HepG2 (cell line): ENCODE data around the gene SEPTIN2. TPM values are rescaled to one million over a fixed set of nuclear protein-coding genes. Genes with fewer than 3 reads are reported as not detected.

Experiments used
- ETV5 ChIP-seq: IDR thresholded peaks from 2 replicates; pipeline ENCODE4 v1.6.1; 2018; ENCODE audit warnings: missing biosample characterization, missing genetic modification reagents, inconsistent platforms, borderline replicate concordance
- GPN1 ChIP-seq: sonication (generic); formaldehyde crosslinking; IDR thresholded peaks from 2 replicates; pipeline ENCODE4 v1.5.1; 2020; ENCODE audit warnings: missing genetic modification reagents, borderline replicate concordance
- HNRNPH1 ChIP-seq: fragments of 200-400 bp; formaldehyde crosslinking; optimal IDR thresholded peaks from 2 replicates; pipeline ENCODE3; 2017; ENCODE audit warnings: mild to moderate bottlenecking, low read depth, low read length
- ISL2 ChIP-seq: sonication (generic); formaldehyde crosslinking; IDR thresholded peaks from 2 replicates; pipeline ENCODE4 v1.5.0; 2020; ENCODE audit warnings: missing genetic modification reagents
- JUN ChIP-seq: sonication (generic); formaldehyde crosslinking; IDR thresholded peaks from 2 replicates; pipeline ENCODE4 v1.4.0; 2020; ENCODE audit warnings: mild to moderate bottlenecking, missing genetic modification reagents
- PRDM15 ChIP-seq: sonication (generic); formaldehyde crosslinking; IDR thresholded peaks from 2 replicates; pipeline ENCODE4 v1.4.0; 2020; ENCODE audit warnings: missing genetic modification reagents
- RARG ChIP-seq: sonication (generic); formaldehyde crosslinking; IDR thresholded peaks from 2 replicates; pipeline ENCODE4 v1.4.0; 2020; ENCODE audit warnings: low read depth, mild to moderate bottlenecking, missing genetic modification reagents
- RBM22 ChIP-seq: fragments of 200-400 bp; formaldehyde crosslinking; optimal IDR thresholded peaks from 2 replicates; pipeline ENCODE3; 2017; ENCODE audit warnings: mild to moderate bottlenecking, low read length, moderate library complexity
- SAFB2 ChIP-seq: sonication (generic); formaldehyde crosslinking; IDR thresholded peaks from 2 replicates; pipeline ENCODE4 v1.5.1; 2020; ENCODE audit warnings: missing genetic modification reagents, low read depth, mild to moderate bottlenecking, borderline replicate concordance
- ZBTB20 ChIP-seq: sonication (generic); formaldehyde crosslinking; IDR thresholded peaks from 2 replicates; pipeline ENCODE4 v1.8.1; 2023; ENCODE audit warnings: missing genetic modification reagents, low read depth, mild to moderate bottlenecking, borderline replicate concordance
- ZBTB3 ChIP-seq: sonication (generic); formaldehyde crosslinking; IDR thresholded peaks from 2 replicates; pipeline ENCODE4 v1.4.0; 2020; ENCODE audit warnings: low read depth, mild to moderate bottlenecking, moderate library complexity, missing genetic modification reagents, borderline replicate concordance
- ZFP37 ChIP-seq: sonication (generic); formaldehyde crosslinking; IDR thresholded peaks from 2 replicates; pipeline ENCODE4 v1.4.0; 2020; ENCODE audit warnings: missing genetic modification reagents, borderline replicate concordance
- ZKSCAN5 ChIP-seq: sonication (generic); formaldehyde crosslinking; IDR thresholded peaks from 2 replicates; pipeline ENCODE4 v1.5.1; 2020; ENCODE audit warnings: mild to moderate bottlenecking, missing genetic modification reagents
- ZMYM2 ChIP-seq: sonication (generic); formaldehyde crosslinking; IDR thresholded peaks from 2 replicates; pipeline ENCODE4 v1.8.0; 2022; ENCODE audit warnings: mild to moderate bottlenecking, missing genetic modification reagents
- ZNF430 ChIP-seq: sonication (generic); formaldehyde crosslinking; IDR thresholded peaks from 2 replicates; pipeline ENCODE4 v1.9.0; 2021; ENCODE audit warnings: mild to moderate bottlenecking, missing genetic modification reagents
- ZNF468 ChIP-seq: sonication (generic); formaldehyde crosslinking; IDR thresholded peaks from 2 replicates; pipeline ENCODE4 v1.8.0; 2022; ENCODE audit warnings: mild to moderate bottlenecking, moderate library complexity, missing genetic modification reagents
- ZNF501 ChIP-seq: sonication (generic); formaldehyde crosslinking; IDR thresholded peaks from 2 replicates; pipeline ENCODE4 v1.5.1; 2020; ENCODE audit warnings: mild to moderate bottlenecking, moderate library complexity, missing genetic modification reagents
- ZNF546 ChIP-seq: sonication (generic); formaldehyde crosslinking; conservative IDR thresholded peaks from 2 replicates; pipeline ENCODE4 v1.8.1; 2023; ENCODE audit warnings: mild to moderate bottlenecking, missing genetic modification reagents
- polyA plus RNA-seq, 8 experiments: library from polyadenylated mRNA; depleted of rRNA in 3 of 8; stranded (reverse) in 7 of 8; unstranded in 1 of 8; fragments of >200 nt; fragmentation: Illumina TruSeq in 4 of 8; extraction: Trizol in 4 of 8; gene quantifications; 2 replicates each; pipeline versions ENCODE4 v1.2.1 to v1.2.3, GENCODE V29; 2011 to 2016; ENCODE audit warnings: low read depth in 4 of 8, missing spikeins in 1 of 8, mixed read lengths in 1 of 8; ENCODE audit not compliant: insufficient read depth in 1 of 8
- total RNA-seq, 5 experiments: library from RNA; depleted of rRNA; stranded (reverse); fragments of >200 nt; fragmentation: Illumina TruSeq; extraction: Trizol; gene quantifications; 2 replicates each; pipeline ENCODE4 v1.2.3, GENCODE V29; 2016; ENCODE audit warnings: low read depth in 1 of 5
- TF ChIP-seq, protein P1 (sequence below): IDR thresholded peaks from 2 replicates; pipeline ENCODE4 v1.6.1; 2016; ENCODE audit warnings: missing compliant biosample characterization, missing genetic modification reagents, borderline replicate concordance
- TF ChIP-seq, protein P2 (sequence below): sonication (generic); formaldehyde crosslinking; IDR thresholded peaks from 2 replicates; pipeline ENCODE4 v1.8.0; 2022; ENCODE audit warnings: missing genetic modification reagents, mild to moderate bottlenecking, inconsistent platforms, borderline replicate concordance

Gene SEPTIN2
- total and polyA plus RNA-seq, 2 of the 13 experiments (the other 11 are each of a cell fraction or from before 2014, with no cell fraction given) = 493 to 733 TPM

GRCh38 chr2:241354668-241355658 lies 39.2 kb downstream of the SEPTIN2 start (continued):
- TF ChIP-seq ZNF468 (CRISPR knock-in tag) = 0 out of 2 replicates have a peak, but pooled peaks have one; percentile 70
- TF ChIP-seq GPN1 = peak; percentile 59; the same call in 1 of the 2 replicates
- 0 out of 2 replicates have a peak, but pooled peaks have one; percentile 18 for TF ChIP-seq ZBTB3 (CRISPR knock-in tag)
- TF ChIP-seq, protein P1, sequence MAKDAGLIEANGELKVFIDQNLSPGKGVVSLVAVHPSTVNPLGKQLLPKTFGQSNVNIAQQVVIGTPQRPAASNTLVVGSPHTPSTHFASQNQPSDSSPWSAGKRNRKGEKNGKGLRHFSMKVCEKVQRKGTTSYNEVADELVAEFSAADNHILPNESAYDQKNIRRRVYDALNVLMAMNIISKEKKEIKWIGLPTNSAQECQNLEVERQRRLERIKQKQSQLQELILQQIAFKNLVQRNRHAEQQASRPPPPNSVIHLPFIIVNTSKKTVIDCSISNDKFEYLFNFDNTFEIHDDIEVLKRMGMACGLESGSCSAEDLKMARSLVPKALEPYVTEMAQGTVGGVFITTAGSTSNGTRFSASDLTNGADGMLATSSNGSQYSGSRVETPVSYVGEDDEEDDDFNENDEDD (CRISPR knock-in tag) = peak; percentile 11; the same call in 1 of the 2 replicates
- TF ChIP-seq ZNF546 (CRISPR knock-in tag) = 0 out of 2 replicates have a peak, but pooled peaks have one; percentile 7
- peak; percentile 60; the same call in 1 of the 2 replicates for TF ChIP-seq ZNF501 (CRISPR knock-in tag)
- TF ChIP-seq SAFB2 (CRISPR knock-in tag) = peak; percentile 84; the same call in 1 of the 2 replicates
- peak; percentile 61; the same call in 1 of the 2 replicates for TF ChIP-seq JUN (CRISPR knock-in tag)
- 0 out of 2 replicates have a peak, but pooled peaks have one; percentile 40 for TF ChIP-seq ZKSCAN5
- no peak for TF ChIP-seq HNRNPH1
- TF ChIP-seq ZNF430 (CRISPR knock-in tag) = peak; percentile 68; the same call in 1 of the 2 replicates
- TF ChIP-seq, protein P2, sequence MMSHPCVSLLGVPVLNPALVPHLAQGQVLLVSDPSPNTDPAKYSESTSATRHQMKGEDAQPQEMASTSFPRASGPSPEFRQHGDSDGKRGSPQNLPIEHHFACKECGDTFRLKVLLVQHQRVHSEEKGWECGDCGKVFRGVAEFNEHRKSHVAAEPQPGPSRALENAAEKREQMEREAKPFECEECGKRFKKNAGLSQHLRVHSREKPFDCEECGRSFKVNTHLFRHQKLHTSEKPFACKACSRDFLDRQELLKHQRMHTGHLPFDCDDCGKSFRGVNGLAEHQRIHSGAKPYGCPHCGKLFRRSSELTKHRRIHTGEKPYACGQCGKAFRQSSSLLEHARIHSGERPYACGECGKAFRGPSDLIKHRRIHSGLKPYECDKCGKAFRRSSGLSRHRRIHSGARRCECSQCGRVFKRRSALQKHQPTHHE (CRISPR knock-in tag) = 0 out of 2 replicates have a peak, but pooled peaks have one; percentile 62
- no peak for TF ChIP-seq ETV5 (CRISPR knock-in tag)
- TF ChIP-seq RARG = no peak
- TF ChIP-seq ISL2 (CRISPR knock-in tag) = peak; percentile 44; the same call in 1 of the 2 replicates
- peak; percentile 45; the same call in 1 of the 2 replicates for TF ChIP-seq ZBTB20 (CRISPR knock-in tag)
- no peak for TF ChIP-seq ZMYM2 (CRISPR knock-in tag)
- TF ChIP-seq PRDM15 (CRISPR knock-in tag) = no peak
- peak; percentile 97 for TF ChIP-seq RBM22
- TF ChIP-seq ZFP37 (CRISPR knock-in tag) = peak; percentile 76
